HG03575 (cell line): ENCODE data around the gene ZNF431.
"Not testable (repeated sequence)": the region's sequence is repeated elsewhere in the genome, so short reads cannot be mapped to it uniquely, and the experiment has no call there.

Source experiments
- ATAC-seq: cut with Tn5 transposase; IDR thresholded peaks from one replicate; pipeline ENCODE4 v1.9.1; 2021; ENCODE audit not compliant: unreplicated experiment, insufficient number of reproducible peaks, low FRiP score; ENCODE audit errors: extremely low read depth

Gene ZNF431

GRCh38 chr19:21141006-21141405, 834 bp upstream of the ZNF431 start:
- ATAC-seq, result not testable (repeated sequence)

GRCh38 chr19:21143428-21143827, 1.6 kb downstream of the ZNF431 start:
- no peak for ATAC-seq

DNA sequence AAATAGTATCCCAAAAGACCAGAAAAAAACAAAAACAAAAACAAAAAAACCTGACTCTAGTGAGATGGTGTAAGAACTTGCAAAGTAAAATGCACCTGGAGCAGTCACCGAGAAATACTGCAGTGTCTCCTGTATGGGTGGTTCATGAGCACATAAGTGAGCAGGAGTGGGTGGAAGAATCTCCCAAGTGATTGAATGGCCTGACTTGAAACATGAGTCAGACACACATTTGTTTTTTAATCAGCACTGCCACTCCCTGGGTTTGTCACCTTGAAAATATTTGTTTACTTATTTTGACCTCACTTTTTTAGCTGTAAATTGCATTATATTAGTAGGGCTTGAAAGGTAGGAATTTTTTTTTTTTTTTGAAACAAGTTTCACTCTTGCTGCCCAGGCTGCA, 2.0 kb downstream of the ZNF431 start:
- no peak for ATAC-seq

GRCh38 chr19:21147540-21147939, 5.7 kb downstream of the ZNF431 start:
- ATAC-seq, result no peak

GRCh38 chr19:21148681-21149080, 6.8 kb downstream of the ZNF431 start:
- no peak for ATAC-seq

- no peak for ATAC-seq
Observed at GRCh38 chr19:21149877-21150276, 8.0 kb downstream of the ZNF431 start.

GRCh38 chr19:21151460-21151859, 9.6 kb downstream of the ZNF431 start:
- no peak for ATAC-seq

DNA sequence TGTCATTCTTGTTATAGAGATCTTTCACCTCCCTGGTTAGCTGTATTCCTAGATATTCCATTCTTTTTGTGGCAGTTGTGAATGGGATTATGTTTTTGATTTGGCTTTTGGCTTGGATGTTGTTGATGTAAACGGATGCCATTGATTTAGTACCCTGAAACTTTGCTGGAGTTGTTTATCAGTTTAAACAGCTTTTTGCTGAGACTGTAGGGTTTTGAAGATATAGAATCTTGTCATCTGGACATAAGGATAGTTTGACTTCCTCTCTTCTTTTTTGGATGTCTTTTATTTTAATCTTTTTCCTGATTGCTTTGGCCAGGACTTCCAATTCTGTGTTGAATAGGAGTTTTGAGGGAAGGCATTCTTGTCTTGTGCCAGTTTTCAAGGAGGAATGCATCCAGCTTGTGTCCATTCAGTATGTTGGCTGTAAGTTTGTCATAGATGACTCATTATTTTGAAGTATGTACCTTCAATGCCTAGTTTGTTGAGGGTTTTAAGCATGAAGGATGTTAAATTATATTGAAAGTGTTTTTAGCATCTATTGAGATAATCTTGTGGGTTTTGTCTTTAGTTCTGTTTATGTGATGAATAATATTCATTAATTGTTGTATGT, 16.8 kb downstream of the ZNF431 start:
- no peak for ATAC-seq

GRCh38 chr19:21164541-21164940, 22.7 kb downstream of the ZNF431 start:
- no peak for ATAC-seq

GRCh38 chr19:21166436-21166835, 24.6 kb downstream of the ZNF431 start:
- no peak for ATAC-seq

- ATAC-seq, result no peak
Observed at GRCh38 chr19:21197590-21198295, 55.9 kb downstream of the ZNF431 start.

GRCh38 chr19:21202865-21203494, 61.1 kb downstream of the ZNF431 start:
- ATAC-seq, result no peak

GRCh38 chr19:21210037-21210621, 68.3 kb downstream of the ZNF431 start:
- no peak for ATAC-seq

DNA sequence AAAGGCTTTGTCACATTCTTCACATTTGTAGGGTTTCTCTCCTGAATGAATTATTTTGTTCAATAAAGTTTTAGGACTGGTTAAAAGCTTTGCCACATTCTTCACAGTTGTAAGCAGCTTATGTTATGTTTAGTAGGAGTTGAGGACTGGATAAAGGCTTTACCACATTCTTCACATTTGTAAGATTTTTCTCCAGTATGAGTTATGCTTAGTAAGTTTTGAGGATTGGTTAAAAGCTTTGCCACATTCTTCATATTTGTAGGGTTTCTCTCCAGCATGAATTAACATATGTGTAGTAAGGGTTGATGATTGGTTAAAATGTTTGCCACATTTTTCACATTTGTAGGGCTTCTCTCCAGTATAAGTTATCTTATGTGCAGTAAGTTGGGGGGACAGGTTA, 79.9 kb downstream of the ZNF431 start:
- ATAC-seq, result no peak

DNA sequence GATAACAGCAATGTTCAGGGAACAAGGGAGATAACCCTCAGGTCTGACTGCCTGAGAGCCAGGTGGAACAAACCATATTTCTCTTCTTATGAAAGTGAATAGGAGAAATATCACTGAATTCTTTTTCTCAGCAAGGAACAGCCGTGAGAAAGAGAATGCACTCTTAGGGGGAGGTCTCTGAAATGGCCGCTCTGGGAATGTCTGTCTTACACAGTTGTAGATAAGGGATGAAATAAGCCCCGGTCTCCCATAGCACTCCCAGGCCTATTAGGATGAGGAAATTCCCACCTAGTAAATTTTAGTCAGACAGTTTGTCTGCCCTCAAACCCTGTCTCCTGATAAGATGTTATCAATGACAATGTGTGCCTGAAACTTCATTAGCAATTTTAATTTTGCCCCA, 88.1 kb downstream of the ZNF431 start:
- not testable (repeated sequence) for ATAC-seq

- ATAC-seq, result no peak
Observed at GRCh38 chr19:21233691-21234090, 91.9 kb downstream of the ZNF431 start.

- not testable (repeated sequence) for ATAC-seq
Observed at GRCh38 chr19:21236751-21237150, 94.9 kb downstream of the ZNF431 start.

GRCh38 chr19:21238670-21239069, 96.8 kb downstream of the ZNF431 start:
- ATAC-seq, result no peak
